Measurements from ENCODE around the gene SLC38A3.

The SLC38A3 gene

GRCh38 chr3:50204804-50205412 is at the start of gene SLC38A3:
TSS of gene SLC38A3 (plus strand) at chr3:50205271. CDS start at chr3:50214200, 8,929 bp downstream.
- peak in 36 of 42 donors; percentile 23 to 76 (median 56) for DNase-seq
- intact Hi-C loops (cut with DNase I): no loop called here

- DNase-seq: no peak
- intact Hi-C loops (cut with DNase I): no loop called here
Observed at GRCh38 chr3:50155491-50155878, 49.6 kb upstream of the SLC38A3 start.

- intact Hi-C loops (cut with DNase I): no loop called here
- no peak for DNase-seq
Observed at GRCh38 chr3:50155891-50156290, 49.2 kb upstream of the SLC38A3 start.

- DNase-seq: peak in 10 of 42 donors; percentile 14 to 54 (median 23)
- intact Hi-C loops (cut with DNase I): no loop called here
Observed at GRCh38 chr3:50156549-50157493, 48.2 kb upstream of the SLC38A3 start.

DNA sequence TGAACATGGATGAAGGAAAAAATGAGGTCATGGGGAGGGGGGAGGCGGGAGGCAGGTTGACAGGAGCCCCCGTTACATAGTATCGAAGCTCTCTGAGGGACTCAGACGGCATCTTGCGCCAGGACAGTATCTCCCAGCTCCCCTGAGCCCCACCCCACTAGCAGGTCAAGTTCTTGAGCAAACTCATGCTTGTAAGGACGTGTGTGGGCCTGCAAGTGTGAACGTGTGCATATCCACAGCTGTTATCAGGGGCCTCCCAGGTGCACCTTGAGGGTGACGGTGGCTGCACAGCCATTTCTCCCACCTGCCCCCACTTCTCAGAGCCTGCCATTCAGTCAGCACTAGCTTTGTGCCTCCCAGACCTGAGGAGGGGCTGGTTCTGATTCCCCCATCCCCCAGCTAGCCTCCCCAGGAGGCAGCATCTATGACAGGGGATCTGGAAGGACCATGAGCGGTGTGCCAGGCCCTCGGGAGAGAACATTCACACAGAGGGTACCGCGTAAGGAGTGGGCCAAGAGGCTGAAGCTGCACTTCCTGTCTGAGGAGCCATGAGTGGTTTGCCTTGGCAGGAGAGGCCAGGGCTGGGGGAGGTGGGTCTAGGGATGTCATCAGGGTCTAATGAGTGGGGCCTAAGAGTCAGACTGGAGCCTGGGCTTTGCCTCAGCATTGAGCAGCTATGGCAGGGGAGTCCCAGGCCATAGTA is 47.1 kb upstream of the SLC38A3 start:
- intact Hi-C loops (cut with DNase I): no loop called here
- DNase-seq: no peak

DNA sequence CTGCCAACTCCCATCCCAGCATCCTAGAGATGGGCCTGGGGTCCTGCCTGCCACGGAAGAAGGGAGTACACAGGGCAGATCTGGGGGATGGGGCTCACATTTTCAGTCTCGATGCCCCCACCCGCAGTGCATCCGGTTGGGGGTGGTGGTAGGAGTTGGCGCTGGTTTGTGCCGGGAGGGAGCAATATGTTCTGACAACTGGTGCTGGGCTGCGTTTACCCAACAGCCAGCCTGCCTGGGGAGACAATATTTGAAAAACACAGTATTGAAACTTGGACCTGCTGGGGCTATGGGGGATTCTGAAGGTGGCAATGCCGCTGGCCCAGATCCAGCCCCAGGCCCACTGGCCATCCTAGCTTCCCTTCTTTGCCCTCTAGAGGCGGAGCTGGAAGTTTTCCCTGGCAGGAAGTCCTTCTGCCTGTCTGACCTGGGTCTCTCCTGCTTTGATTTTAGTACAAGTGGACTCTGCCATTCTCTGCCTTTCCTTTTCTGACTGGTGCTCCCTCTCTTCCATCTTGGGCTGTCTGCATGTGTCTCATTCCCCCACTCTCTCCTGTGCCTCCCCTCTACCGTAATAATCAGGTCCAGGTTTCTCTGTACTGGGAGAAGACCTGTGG is 46.4 kb upstream of the SLC38A3 start:
- DNase-seq: no peak
- intact Hi-C loops (cut with DNase I): no loop called here

DNA sequence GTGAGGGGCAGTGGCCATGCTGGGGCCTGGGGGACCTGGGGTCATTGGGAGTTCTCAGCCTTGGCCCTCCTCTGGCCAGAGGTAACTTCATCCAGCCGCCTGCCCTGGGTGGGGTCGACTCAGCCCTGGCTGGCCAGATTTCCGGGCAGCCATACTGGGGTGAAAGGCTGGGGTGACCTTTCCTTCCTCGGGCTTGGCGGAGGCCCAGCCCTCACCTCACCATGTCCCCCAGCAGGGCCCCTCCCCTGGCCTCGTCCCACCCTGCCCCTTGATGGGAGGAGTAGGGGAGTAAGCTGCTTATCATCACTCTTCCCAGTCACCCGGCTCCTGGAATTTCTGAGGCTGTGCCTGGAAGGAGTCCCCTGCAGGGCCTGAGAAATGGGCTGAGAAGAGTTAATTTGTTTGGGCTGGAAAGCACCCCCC is 44.5 kb upstream of the SLC38A3 start:
- intact Hi-C loops (cut with DNase I): no loop called here
- DNase-seq: no peak

DNA sequence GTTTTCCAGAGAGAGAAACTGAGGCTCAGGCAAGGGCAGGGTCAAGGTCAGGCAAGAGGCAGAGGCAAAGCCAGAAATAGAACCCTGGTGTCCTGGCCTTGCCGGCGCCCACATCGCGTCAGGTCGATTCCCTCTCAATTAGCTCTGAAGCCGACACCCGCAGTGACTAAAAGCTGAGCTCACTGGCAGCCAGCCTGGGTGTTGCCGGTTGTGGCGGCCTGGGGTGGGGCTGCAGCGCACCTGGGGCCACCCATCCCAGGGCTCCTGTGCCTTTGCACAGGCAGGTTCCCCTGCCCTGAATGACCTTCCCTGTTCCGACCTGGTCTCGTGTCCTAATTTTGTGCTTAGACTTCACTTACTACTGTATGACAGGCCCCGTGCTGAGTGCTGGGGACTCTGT is 43.8 kb upstream of the SLC38A3 start:
- no peak for DNase-seq
- intact Hi-C loops (cut with DNase I): no loop called here

DNA sequence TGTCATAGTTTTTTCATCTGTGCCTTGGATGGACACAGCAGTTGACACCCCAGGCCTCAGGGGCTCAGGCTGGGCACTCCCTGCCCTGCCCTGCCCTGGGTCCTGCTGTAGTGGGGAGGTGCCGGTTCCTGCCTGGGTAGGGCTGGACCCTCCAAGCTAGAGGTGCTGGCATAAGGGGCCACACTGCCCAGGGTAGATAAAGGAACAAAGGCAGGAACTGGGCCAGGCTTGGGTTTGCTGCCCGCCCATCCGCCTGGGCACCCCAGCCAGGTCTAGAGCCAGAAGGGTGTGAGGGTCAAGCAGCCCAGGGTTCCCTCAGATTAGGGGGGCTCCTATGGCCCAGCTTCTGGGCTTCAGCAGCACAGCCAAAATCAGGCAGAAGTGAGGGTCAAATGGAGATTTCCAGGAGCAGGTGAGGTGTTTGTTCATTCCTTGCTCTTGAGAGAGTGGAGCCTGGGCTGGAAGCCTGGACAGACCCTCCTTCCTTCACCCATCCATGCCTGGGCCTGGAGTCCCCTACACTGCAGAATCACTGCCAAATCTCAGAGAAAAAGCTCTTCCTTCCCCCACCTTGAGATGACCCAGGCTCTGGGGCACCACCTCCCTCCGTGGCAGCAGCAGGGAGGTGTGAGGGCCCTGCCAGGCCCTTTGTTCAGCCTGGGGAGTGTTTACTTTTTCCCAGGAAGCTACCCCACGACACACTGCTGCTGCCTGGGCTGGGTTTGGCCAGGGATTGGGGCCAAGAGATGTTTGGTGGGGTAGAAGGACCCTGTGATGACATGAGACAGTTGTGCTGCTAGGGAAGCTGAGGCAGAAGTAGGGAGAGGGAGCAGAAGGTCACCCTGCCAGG is 42.8 kb upstream of the SLC38A3 start:
- DNase-seq: no peak
- intact Hi-C loops (cut with DNase I): no loop called here

GRCh38 chr3:50163572-50164455 is 41.3 kb upstream of the SLC38A3 start:
- intact Hi-C loops (cut with DNase I): no loop called here

GRCh38 chr3:50164481-50164880 is 40.6 kb upstream of the SLC38A3 start:
- DNase-seq: no peak
- intact Hi-C loops (cut with DNase I): no loop called here

More at GRCh38 chr3:50163572-50164455, 41.3 kb upstream of the SLC38A3 start:
- DNase-seq: peak in 30 of 42 donors; percentile 10 to 74 (median 42)

GRCh38 chr3:50164984-50165909 is 39.8 kb upstream of the SLC38A3 start:
- peak in 33 of 42 donors; percentile 12 to 74 (median 46) for DNase-seq

GRCh38 chr3:50165910-50166538 is 39.0 kb upstream of the SLC38A3 start:
- intact Hi-C loops (cut with DNase I): no loop called here
- DNase-seq: peak in 15 of 42 donors; percentile 13 to 57 (median 40)

More at GRCh38 chr3:50164984-50165909, 39.8 kb upstream of the SLC38A3 start:
- intact Hi-C loops (cut with DNase I): no loop called here

DNA sequence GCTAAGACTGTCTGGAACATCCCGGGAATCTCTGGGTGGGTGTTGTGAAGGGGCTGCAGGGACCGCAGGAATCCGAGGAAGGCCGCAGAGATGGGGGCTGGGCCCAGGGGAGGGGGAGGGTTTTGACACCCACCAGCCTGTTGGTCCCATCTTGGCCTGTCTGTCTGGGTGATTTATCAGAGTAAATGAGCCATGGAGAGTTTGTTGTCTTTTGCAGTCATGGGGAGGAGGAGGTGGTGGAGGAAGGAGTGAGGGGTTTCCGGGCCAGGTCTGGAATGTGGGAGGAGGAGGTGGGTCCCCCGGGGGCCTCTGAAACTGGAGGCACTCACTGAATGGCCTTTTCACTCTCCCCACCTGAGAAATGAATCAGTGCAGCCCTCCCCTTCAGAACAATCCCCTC is 38.5 kb upstream of the SLC38A3 start:
- intact Hi-C loops (cut with DNase I): no loop called here
- DNase-seq: no peak

DNA sequence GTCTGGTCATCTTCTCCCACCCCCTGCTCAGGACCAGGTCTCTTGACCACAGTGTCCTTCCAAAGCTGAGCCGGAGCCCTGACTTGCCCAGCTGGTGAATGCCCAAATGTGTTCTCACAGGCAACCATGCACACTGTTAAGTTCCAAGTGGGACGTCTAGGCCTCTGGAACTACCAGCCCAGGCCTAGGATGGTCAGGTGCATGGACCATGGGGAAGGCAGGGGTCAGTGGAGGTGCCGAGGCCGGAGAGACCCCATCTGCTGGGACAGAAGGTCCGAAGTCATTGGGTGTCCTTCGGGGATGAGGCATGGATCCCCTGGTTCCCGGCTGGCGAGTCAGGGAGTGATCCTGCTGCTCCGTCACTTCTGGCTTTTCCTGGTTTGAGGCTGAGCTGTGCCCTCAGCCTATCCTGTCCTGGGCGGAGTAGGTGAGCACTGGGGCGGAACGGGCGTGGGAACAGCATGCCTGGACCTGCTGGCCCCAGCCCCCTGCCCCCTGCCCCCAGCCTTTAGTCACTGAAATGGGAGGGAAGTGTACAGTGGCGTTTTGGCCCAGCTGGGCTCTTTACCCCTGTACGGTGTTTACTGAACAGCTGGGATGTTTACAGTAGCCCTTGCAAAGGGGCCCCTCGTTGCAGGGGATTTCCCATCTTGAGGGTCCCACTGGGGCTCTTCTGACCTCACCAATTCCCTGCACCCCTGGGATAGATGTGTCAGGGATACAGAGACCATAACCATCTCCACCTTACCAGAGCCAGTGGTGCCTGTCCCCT is 37.8 kb upstream of the SLC38A3 start:
- no peak for DNase-seq
- intact Hi-C loops (cut with DNase I): no loop called here
